Right renal pelvis (tissue), 4 donors: ENCODE results near the gene SCD. TPM values are rescaled to one million over a fixed set of nuclear protein-coding genes. Genes with fewer than 3 reads are reported as not detected.

Source experiments
- DNase-seq, 4 donors: peaks; one replicate each; pipeline ENCODE4 v3.0.0-alpha.2; 2013; ENCODE audit warnings: low read depth in 4 of 4, low spot score in 3 of 4, missing footprints in 1 of 4
- polyA plus RNA-seq, 4 donors: library from polyadenylated mRNA; unstranded; fragments of 120-200 nt; gene quantifications; one replicate each; pipeline ENCODE4 v1.2.1, GENCODE V29; 2013; ENCODE audit not compliant: insufficient read length in 4 of 4

Gene SCD
- polyA plus RNA-seq, 4 donors, result 33.6 to 50.3 (median 46.0) TPM

GRCh38 chr10:100391163-100392002 is 44.4 kb downstream of the SCD start:
- DNase-seq, result no peak

- no peak for DNase-seq
These were observed 45.6 kb downstream of the SCD start for GRCh38 chr10:100392686-100393003.

- no peak for DNase-seq
These were observed 48.6 kb downstream of the SCD start for GRCh38 chr10:100395626-100396025.

- no peak for DNase-seq
These were observed 49.6 kb downstream of the SCD start for GRCh38 chr10:100396605-100397004.

- DNase-seq, result no peak
These were observed 54.7 kb downstream of the SCD start for GRCh38 chr10:100401631-100402328.

- DNase-seq, result no peak
These were observed 56.7 kb downstream of the SCD start for GRCh38 chr10:100403734-100404133.

- no peak for DNase-seq
These were observed 66.1 kb downstream of the SCD start for GRCh38 chr10:100413173-100413572.

Other genes starting within 250 kb of the SCD start
- 10 to 100 TPM; 50.2 to 62.6 (median 54.3) TPM for gene ERLIN1, start 161.2 kb upstream of the SCD start, polyA plus RNA-seq
- 10 to 100 TPM; 23.8 to 30.5 (median 29.0) TPM for gene CHUK, start 117.6 kb upstream of the SCD start, polyA plus RNA-seq
- 10 to 100 TPM; 27.9 to 31.8 (median 27.9) TPM for gene CWF19L1, start 79.6 kb upstream of the SCD start, polyA plus RNA-seq
- 10 to 100 TPM; 38.3 to 45.7 (median 42.6) TPM for gene BLOC1S2, start 60.6 kb upstream of the SCD start, polyA plus RNA-seq
- under 1 TPM; 0.08 to 0.31 (median 0.26) TPM for gene PKD2L1, start 17.0 kb upstream of the SCD start, polyA plus RNA-seq
- 1 to 10 TPM in 2 of 4 donors, under 1 TPM in 2; 0.64 to 1.3 (median 0.86) TPM for gene WNT8B, start 115.8 kb downstream of the SCD start, polyA plus RNA-seq
- gene SEC31B, start 172.6 kb downstream of the SCD start, polyA plus RNA-seq, result 10 to 100 TPM; 13.0 to 20.9 (median 14.9) TPM
- 100 to 1,000 TPM; 165 to 201 (median 169) TPM for gene NDUFB8, start 182.6 kb downstream of the SCD start, polyA plus RNA-seq
- gene HIF1AN, start 188.7 kb downstream of the SCD start, polyA plus RNA-seq, result 10 to 100 TPM; 38.9 to 46.0 (median 45.1) TPM